HG03045 (cell line): ENCODE data around the gene SAMSN1.

Source experiments
- ATAC-seq: cut with Tn5 transposase; IDR thresholded peaks from one replicate; pipeline ENCODE4 v1.9.1; 2021; ENCODE audit warnings: mild to moderate bottlenecking, moderate library complexity; ENCODE audit not compliant: unreplicated experiment

Gene SAMSN1

DNA sequence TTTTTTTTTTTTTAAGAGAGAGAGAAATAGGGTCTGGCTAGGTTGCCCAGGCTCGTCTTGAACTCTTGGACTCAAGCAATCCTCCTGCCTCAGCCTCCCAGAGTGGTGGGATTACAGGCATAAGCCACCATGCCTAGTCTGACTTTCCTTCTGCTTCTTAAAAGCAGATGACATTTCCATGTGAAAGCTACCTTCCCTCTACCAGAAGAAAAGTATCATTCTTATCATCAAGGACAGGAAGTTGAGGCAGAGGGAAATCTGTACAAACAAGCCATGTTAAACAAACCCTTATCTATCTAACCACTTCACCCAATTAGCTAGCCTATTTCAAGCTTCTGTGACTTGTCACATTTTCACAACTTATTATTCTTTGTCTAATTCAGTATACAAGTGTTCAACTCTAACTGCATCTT is 54.8 kb downstream of the SAMSN1 start:
- ATAC-seq: no peak

- no peak for ATAC-seq
These were observed 57.4 kb downstream of the SAMSN1 start for GRCh38 chr21:14488672-14489204.

GRCh38 chr21:14487490-14488432 is 58.4 kb downstream of the SAMSN1 start:
- no peak for ATAC-seq

- no peak for ATAC-seq
These were observed 59.2 kb downstream of the SAMSN1 start for GRCh38 chr21:14486869-14487268.

DNA sequence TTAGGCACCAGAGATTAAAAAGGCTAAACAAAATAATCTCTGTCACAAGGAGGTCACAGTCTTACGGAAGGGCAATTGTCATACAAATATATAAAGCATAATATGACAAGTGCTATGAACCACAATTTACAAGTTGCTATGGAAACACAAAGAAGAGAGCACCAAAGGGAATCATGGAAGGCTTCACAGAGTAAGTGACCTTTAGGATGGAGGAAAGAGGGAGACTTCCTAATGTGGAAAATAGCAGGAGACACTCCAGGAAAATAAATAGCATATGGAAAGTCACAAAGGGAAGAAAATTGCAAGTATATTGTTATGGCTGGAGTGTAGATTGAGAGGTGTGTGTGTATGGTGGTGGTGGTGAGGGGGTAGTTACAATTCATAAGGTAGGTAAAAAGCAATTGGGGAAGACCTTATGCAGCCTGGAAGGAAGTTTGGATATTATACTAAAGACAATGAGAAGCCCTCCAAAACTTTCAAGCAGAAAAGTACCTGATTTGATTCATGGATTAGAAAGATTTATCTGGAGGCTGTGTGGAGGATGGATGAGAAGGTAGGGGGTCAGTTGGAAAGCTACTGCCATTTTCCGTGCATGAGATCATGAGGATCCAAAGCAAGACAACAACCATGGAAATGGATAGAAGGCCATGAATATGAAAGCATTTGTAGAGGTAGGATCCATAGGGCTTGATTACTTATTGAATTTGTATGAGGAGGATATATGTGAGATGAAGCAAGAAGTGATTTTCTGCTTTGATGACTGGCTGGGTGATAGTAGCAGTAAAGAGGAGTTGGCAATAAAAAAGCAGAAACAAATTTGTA is 61.7 kb downstream of the SAMSN1 start:
- no peak for ATAC-seq

DNA sequence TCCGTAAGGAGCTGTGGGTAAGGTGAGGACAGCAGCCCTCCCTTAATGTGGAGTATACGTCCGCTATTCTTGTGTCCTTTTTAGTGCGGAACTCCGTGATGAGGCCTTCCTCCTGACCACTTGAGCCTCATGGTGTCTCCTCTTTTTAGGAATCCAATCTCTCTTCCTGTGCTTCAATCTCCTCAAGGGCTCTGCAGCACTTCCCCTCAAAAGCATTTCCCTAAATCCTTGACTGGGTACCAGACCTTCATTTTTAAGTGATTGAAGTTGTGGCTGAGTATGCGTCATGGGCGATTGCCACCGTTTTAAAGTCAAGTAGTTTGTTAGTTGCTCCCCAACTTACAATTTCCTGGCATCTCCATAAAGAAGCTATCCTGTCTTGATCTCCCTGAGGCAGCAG is 62.8 kb downstream of the SAMSN1 start:
- ATAC-seq: no peak

DNA sequence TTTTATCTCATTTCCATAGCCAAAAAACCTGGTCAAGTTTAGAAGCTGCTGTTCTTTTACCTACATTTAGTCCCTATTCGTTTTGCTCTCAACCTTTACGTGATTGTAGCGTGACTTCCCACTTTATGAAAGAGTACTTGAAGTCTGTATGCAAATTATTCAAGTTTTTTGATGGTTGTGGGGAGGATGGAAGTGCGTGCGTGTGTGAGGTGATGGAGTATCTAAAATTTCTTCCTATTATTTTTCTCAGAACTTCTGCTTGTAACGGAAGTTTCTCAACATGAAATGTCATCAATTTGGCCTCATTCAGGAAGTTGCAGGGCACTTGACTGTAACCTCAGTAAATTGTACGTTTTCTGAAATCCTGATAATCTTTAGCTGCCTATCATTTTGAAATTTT is 64.0 kb downstream of the SAMSN1 start:
- no peak for ATAC-seq

GRCh38 chr21:14480411-14481031 is 65.6 kb downstream of the SAMSN1 start:
- no peak for ATAC-seq

DNA sequence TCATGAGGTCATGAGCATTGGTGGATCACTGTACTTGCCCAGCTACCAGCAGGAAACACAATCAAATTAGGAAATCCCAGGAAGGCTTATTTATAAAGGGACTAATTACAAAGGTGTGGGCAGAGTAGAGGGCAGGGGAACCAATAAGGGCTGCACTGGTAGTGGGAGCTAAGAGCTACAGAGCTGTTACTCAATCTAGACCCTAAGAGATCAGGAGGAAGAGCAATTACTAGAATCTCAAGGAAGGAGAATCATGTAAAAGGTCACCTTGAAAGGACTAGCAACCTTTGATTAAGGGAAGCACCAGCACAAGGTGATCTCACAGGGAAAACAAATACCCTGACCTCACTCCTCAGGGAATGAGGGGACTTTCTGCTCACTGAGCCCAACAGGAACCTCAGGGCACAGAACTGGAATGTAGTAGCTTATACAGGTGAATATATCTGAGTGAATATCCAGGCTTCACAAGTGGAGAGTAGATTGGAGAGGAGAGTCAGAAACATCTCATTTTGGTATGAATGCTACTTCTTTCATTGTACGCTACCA is 66.8 kb downstream of the SAMSN1 start:
- ATAC-seq: no peak

DNA sequence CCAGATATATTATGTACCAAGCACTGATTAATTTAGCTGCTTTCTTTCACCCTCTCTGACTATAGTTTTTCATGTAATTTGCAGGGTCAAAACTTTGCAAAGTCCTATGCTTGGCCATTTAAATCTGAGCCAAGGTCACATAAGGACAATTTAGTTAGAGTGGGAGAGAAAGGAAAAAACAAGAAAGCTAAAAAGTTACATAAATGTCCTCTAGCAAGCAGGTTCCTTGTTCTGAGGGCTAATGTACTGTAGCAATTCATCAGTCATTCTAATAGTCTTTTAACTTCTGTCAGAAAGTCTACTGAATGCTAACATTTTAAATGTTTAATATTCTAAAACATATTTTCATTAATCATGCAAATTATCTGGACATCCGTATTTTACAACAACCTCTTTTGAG is 68.3 kb downstream of the SAMSN1 start:
- no peak for ATAC-seq

DNA sequence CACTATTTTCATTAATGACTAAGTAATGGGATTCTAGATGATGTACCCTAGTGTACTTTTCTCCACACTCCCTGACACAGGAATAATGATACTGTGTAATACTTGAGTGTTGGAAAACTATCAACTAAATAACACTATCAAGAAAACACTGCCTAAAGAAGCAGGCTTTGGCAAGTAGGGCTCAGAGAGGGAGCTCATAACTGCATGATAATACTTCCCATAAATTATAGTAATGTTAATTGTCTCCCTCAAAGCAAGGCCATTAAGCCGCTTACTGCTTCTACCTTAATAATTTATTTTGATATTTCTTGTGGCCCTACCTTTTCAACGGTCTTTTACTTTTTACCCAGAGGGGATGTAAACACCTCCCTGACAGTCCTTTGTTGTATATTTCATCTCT is 69.0 kb downstream of the SAMSN1 start:
- ATAC-seq: no peak

GRCh38 chr21:14474995-14475394 is 71.1 kb downstream of the SAMSN1 start:
- ATAC-seq: no peak

DNA sequence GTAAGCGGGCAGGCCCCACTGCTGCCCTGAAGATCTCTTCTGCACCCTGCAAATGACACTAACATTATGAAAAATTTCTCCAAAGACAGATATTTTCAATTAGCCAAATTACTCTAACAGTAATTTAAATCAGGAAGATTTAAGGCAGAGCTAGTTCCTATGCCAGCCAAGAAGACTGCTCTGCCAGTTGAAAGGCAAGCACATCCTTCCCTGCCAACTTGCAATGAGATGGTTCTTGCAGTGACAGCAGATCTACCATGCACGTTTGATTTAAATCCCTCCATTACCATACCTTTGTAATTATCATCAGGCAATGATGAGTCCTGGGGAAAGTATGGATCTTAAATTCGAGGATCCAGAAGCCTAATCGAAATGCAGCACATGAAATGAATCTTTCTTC is 76.5 kb downstream of the SAMSN1 start:
- ATAC-seq: no peak

DNA sequence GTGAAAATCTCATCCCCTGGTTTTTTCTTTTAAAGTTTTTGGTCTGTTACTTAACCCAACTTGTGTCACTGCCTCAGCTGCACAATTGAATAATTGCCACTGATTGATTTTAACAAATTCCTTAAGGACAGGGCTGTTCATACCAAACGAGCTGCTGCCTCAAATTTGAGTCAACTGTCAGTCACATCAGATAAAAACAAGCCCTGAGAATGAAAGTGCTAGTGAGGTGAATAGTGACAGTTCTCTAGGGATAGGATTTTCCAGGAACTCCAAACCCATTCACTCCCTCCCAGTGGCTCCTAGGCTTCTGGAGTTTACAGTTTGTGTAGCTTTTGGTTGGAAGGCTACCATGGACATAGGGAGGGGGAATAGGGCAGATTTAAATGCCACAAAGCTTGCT is 79.4 kb downstream of the SAMSN1 start:
- ATAC-seq: no peak

GRCh38 chr21:14457762-14458161 is 88.4 kb downstream of the SAMSN1 start:
- ATAC-seq: no peak

GRCh38 chr21:14456911-14457310 is 89.2 kb downstream of the SAMSN1 start:
- no peak for ATAC-seq

DNA sequence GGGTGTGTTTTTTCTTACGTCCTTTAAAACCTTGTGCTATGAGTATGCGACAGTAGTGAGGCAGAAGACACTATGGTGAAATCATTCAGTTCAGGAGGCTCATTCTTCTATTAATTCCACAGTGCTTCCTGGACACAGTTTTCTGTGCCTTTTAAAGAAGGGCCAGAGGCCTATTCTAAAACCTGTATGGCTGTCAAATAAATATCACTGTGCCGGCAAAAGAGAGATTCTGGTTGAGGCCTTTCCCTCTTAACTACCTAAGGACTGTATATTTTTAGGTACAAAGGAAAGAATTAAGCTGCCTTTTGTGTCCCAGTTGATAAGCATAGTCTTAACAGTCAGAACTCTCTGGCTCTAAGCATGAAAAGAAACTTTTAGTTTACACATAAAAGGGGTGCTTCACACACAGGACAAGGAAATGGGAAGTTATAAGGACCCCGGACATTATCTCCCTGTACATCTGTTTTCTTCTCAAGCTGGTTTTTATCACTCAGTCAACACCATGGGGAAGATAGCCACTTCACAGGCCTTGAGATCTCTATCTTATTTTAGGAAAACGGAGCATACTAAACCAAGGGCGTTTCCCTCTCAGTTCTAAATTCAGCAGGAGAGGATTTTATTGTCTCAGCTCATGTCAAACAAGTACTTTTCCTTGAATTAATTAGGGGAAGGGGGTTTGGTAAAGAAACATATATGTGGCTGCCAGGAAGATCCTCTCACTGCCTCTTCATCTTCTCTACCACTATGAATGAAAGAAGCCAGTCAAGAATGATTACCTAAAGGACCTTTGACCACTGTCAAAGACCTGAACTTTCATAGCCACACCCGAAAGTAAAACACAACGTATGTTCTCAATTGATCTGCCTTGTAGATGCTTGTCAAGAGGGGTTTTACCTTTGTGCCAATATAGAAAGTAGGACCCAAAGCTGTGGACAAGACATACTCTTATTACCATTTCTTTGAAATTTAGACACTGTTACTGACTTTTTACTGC is 91.8 kb downstream of the SAMSN1 start:
- peak; percentile 75 for ATAC-seq

DNA sequence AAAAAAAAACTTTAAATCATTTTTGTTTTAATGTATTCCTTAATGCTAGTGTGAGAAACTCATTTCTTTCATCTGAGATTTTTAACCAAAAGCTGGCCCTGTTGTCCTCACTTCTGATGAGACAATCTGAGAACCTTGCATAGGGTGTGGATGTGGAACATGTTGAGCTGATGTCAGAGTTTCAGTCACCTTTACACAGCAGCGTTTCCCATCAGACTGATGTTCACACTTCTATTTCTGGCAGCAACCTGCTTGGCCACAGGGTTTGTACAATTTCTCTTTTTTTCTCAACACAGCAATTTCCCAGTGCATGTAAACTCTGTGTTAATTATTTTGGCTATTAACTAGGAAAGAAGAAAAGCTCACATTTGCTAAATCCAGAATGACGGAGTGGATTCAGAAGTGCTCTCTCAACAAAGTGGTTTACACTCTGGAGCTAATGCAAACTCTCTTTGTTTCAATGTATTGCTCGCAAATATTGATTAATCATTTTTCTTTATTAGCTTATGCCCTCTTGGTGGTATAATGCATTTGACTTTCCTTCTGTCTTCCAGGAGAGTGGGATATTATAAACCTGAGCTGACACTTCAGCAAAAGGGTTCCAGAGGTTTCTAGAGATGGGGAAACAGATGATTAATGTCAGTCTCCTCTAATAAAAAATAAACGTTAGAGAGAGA is 92.6 kb downstream of the SAMSN1 start:
- ATAC-seq: peak; percentile 91

- ATAC-seq: peak; percentile 10
These were observed 93.3 kb downstream of the SAMSN1 start for GRCh38 chr21:14452727-14453241.
